Measurements from ENCODE around the gene LMLN. TPM values are rescaled to one million over a fixed set of nuclear protein-coding genes. Genes with fewer than 3 reads are reported as not detected.

The LMLN gene
- total and polyA plus RNA-seq, 2 of the 8 experiments (the other 6 are each of a cell fraction or from before 2014, with no cell fraction given): 3.9 to 5.0 TPM

- TF ChIP-seq CHD7 (IDR thresholded peaks at IDR 0.05; ENCODE audit: insufficient replicate concordance, low read length) (no peak), SP1 (IDR thresholded peaks at IDR 0.05; ENCODE audit: low read depth, low read length) (no peak), TCF12 (IDR thresholded peaks at IDR 0.05; ENCODE audit: low read depth, low read length) (no peak), RBBP5 (IDR thresholded peaks at IDR 0.05; ENCODE audit: borderline replicate concordance, low read depth, low read length) (no peak), PHF8 (conservative IDR thresholded peaks at IDR 0.05; ENCODE audit: low read depth, low read length) (no peak), TEAD4 (IDR thresholded peaks at IDR 0.05; ENCODE audit: low read depth, low read length) (no peak), HDAC2 (IDR thresholded peaks at IDR 0.05; ENCODE audit: borderline replicate concordance in 1 of 2, low read depth in 2 of 2, low read length in 2 of 2) (no peak), GABPA (IDR thresholded peaks at IDR 0.05; ENCODE audit: borderline replicate concordance, insufficient read depth, low read length) (no peak), SUZ12 (IDR thresholded peaks at IDR 0.05; ENCODE audit: low read length) (no peak)
These were observed 62.6 kb downstream of the LMLN start (continued) for GRCh38 chr3:198022604-198023003.

Data from H1 (cell line).